Cardiac muscle cell (in vitro differentiated cells and primary cell): ENCODE measurements around the gene RNF11. TPM values are rescaled to one million over a fixed set of nuclear protein-coding genes. Genes with fewer than 3 reads are reported as not detected.

Experiments used
- DNase-seq, 2 donors: peaks; one replicate each; pipeline versions ENCODE4 v3.0.0 to v3.0.0-alpha.2; 2010 to 2017; ENCODE audit warnings: low read depth in 1 of 2, low spot score in 1 of 2
- H3K27ac ChIP-seq: fragments of 200-600 bp; sonication (generic); 2 replicates; pipeline ENCODE4 v1.5.1; 2016
- H3K27me3 ChIP-seq: fragments of 200-600 bp; sonication (generic); 2 replicates; pipeline ENCODE4 v1.6.0; 2016; ENCODE audit warnings: control low read depth
- H3K36me3 ChIP-seq: fragments of 200-600 bp; sonication (generic); 2 replicates; pipeline ENCODE4 v1.5.1; 2016; ENCODE audit warnings: control low read depth
- H3K4me1 ChIP-seq: fragments of 200-600 bp; sonication (generic); 2 replicates; pipeline ENCODE4 v1.8.1; 2017; ENCODE audit warnings: low read depth, mild to moderate bottlenecking, mixed run types
- H3K4me3 ChIP-seq: fragments of 200-600 bp; sonication (generic); 2 replicates; pipeline ENCODE4 v1.5.1; 2016; ENCODE audit warnings: mild to moderate bottlenecking
- H3K9me3 ChIP-seq: fragments of 200-600 bp; sonication (generic); 2 replicates; pipeline ENCODE4 v1.5.1; 2017; ENCODE audit warnings: low read depth, mild to moderate bottlenecking, control low read depth
- CTCF ChIP-seq: IDR thresholded peaks from 2 replicates; pipeline ENCODE4 v1.5.1; 2012; ENCODE audit warnings: low read depth, mild to moderate bottlenecking, low read length
- polyA plus RNA-seq: library from polyadenylated mRNA; unstranded; fragments of >200 nt; fragmentation: Nextera tagmentation; extraction: Ambion mirVana; gene quantifications from 2 replicates; pipeline ENCODE4 v1.2.1, GENCODE V29; 2016
- total RNA-seq: library from RNA; depleted of rRNA; stranded (reverse); fragments of >200 nt; gene quantifications from 2 replicates; pipeline ENCODE4 v1.2.3, GENCODE V29; 2016

RNF11 gene
- total and polyA plus RNA-seq, 2 experiments from 2014 or later: 58.8 to 65.0 TPM

DNA sequence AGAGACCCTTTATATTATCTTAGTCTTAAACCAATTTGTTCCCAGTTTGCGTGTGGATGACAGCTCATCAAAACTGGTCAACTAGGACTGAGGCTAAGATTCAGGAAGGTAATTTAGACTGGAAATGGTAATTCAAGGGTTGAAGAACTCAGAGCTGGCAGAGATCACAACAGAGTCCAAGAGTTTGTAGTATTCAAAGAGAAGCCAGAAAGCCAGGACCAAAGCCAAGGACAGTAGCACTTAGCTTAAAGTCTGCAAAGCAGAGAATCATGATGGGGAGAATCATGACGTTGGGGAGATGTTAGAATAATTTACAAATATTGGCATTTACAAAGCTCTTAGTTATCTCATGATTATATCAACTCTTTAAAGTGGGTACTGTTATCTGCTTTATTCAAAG is 32.6 kb downstream of the RNF11 start:
- no peaks in the 10 kb centered on the region for H3K27me3 ChIP-seq
- no peaks in the 10 kb centered on the region for H3K4me1 ChIP-seq
- peak overlapping the region; percentile 38 for H3K27ac ChIP-seq
- no peaks in the 10 kb centered on the region for H3K9me3 ChIP-seq
- no peak overlapping the region for H3K4me3 ChIP-seq
- peaks cover 28% of the 10 kb centered on the region for H3K36me3 ChIP-seq
- DNase-seq: peak in 1 of 2 donors; percentile 19
- no peak for TF ChIP-seq CTCF

- H3K9me3 ChIP-seq: no peaks in the 10 kb centered on the region
- TF ChIP-seq CTCF: no peak
- H3K4me3 ChIP-seq: no peak overlapping the region
- no peak for DNase-seq
- H3K27ac ChIP-seq: no peak overlapping the region
- no peaks in the 10 kb centered on the region for H3K4me1 ChIP-seq
- H3K36me3 ChIP-seq: peaks cover 28% of the 10 kb centered on the region
- no peaks in the 10 kb centered on the region for H3K27me3 ChIP-seq
Observed at GRCh38 chr1:51270751-51271150, 34.7 kb downstream of the RNF11 start.

DNA sequence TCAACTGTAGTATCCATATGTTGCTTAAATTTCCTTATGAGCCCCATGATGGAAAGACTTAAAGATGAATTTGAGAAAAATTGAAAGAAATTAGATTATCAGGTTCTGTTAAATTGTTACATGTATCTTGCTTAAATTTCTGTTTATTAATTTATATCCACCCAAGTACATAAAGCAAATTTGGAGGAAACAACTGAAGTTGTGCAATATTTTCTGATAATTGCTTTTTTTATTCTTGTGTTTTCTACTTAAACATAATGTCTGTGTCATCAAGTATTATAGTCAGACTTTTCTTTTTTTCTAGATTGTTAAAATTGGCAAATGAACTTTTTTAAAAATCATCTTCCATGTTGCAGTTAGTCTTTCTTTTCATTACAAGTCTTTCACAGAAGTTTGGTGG is 36.8 kb downstream of the RNF11 start:
- no peak for DNase-seq
- Histone ChIP-seq H3K27me3 (no peaks in the 10 kb centered on the region), H3K36me3 (peaks cover 28% of the 10 kb centered on the region), H3K4me1 (no peaks in the 10 kb centered on the region), H3K9me3 (no peaks in the 10 kb centered on the region), H3K4me3 (no peak overlapping the region), H3K27ac (no peak overlapping the region)
- no peak for TF ChIP-seq CTCF

DNA sequence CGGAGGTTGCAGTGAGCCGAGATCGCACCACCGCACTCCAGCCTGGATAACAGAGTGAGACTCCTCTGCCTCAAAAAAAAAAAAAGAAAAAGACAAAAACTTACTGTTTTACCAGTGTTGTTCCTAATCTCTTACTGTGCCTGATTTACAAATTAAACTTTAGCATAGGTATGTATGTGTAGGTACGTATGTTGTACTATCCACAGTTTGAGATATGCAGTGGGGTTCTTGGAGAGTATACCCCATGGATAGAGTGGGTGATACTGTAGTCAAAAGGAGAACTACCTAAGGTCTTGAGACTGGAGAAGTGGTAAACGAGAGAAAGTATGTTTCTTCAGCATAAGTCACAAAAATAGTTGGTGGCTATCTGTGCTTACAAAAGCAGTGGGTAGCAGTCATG is 38.6 kb downstream of the RNF11 start:
- H3K27ac ChIP-seq: no peak overlapping the region
- no peaks in the 10 kb centered on the region for H3K9me3 ChIP-seq
- no peaks in the 10 kb centered on the region for H3K4me1 ChIP-seq
- no peak overlapping the region for H3K4me3 ChIP-seq
- no peak for TF ChIP-seq CTCF
- H3K27me3 ChIP-seq: no peaks in the 10 kb centered on the region
- DNase-seq: no peak
- H3K36me3 ChIP-seq: peaks cover 28% of the 10 kb centered on the region

- DNase-seq: no peak
- Histone ChIP-seq H3K4me1 (no peaks in the 10 kb centered on the region), H3K36me3 (peaks cover 14% of the 10 kb centered on the region), H3K9me3 (no peaks in the 10 kb centered on the region), H3K27me3 (no peaks in the 10 kb centered on the region), H3K27ac (no peak overlapping the region), H3K4me3 (no peak overlapping the region)
- no peak for TF ChIP-seq CTCF
Observed at GRCh38 chr1:51276286-51276685, 40.2 kb downstream of the RNF11 start.

- peaks cover 10% of the 10 kb centered on the region for H3K4me1 ChIP-seq
- no peaks in the 10 kb centered on the region for H3K9me3 ChIP-seq
- H3K27me3 ChIP-seq: no peaks in the 10 kb centered on the region
- no peak overlapping the region for H3K27ac ChIP-seq
- H3K36me3 ChIP-seq: no peaks in the 10 kb centered on the region
- DNase-seq: peak in 1 of 2 donors; percentile 15
- TF ChIP-seq CTCF: no peak
- H3K4me3 ChIP-seq: no peak overlapping the region
Observed at GRCh38 chr1:51280321-51280978, 44.4 kb downstream of the RNF11 start.
